SK-N-SH (cell line): ENCODE measurements around the gene RBM15B. TPM values are rescaled to one million over a fixed set of nuclear protein-coding genes. Genes with fewer than 3 reads are reported as not detected.
A peak's percentile ranks its signal among the peaks of the same experiment; 100 is the strongest.

Experiments
- CTCF ChIA-PET: fragments of 300-600, 350-600 bp; formaldehyde crosslinking; extraction: SDS; loops from one replicate; lab custom pipeline; 2021; lab: Yijun Ruan, JAX
- POLR2A ChIA-PET: fragments of 350-600 bp; sonication (Branson Sonifier 250); formaldehyde crosslinking; extraction: SDS; loops from one replicate; lab custom pipeline; 2020; ENCODE audit warnings: antibody characterized with exemption, inconsistent platforms; lab: Yijun Ruan, JAX
- DNase-seq: peaks from one replicate; pipeline ENCODE4 v3.0.0; 2012
- H2AFZ ChIP-seq: fragments of 200-600 bp; sonication (generic); 2 replicates; pipeline ENCODE4 v1.8.1; 2016; ENCODE audit warnings: antibody characterized with exemption, mild to moderate bottlenecking, low read depth
- H3F3A ChIP-seq: fragments of 200-600 bp; sonication (generic); replicated peaks from 2 replicates; pipeline ENCODE3; 2016; ENCODE audit warnings: antibody characterized with exemption, mild to moderate bottlenecking; ENCODE audit not compliant: insufficient read depth
- H3K27ac ChIP-seq, 2 experiments: fragments of 200-500 bp in 1 of 2; fragments of 200-600 bp in 1 of 2; sonication (Bioruptor generic) in 1 of 2; sonication (generic), shearing (Covaris generic) in 1 of 2; 2 replicates each; pipeline versions ENCODE4 v1.5.1 to v1.6.1; 2014 to 2016; ENCODE audit warnings: low read depth in 2 of 2, inconsistent platforms in 1 of 2, low read length in 1 of 2, mild to moderate bottlenecking in 1 of 2, mixed read lengths in 1 of 2
- H3K27me3 ChIP-seq: fragments of 200-600 bp; sonication (generic), shearing (Covaris generic); 2 replicates; pipeline ENCODE4 v1.6.1; 2016; ENCODE audit warnings: mixed run types; ENCODE audit not compliant: insufficient read depth
- H3K36me3 ChIP-seq, 2 experiments: fragments of 200-500 bp in 1 of 2; fragments of 200-600 bp in 1 of 2; sonication (Bioruptor generic) in 1 of 2; sonication (generic) in 1 of 2; replicated peaks in 1 of 2; 2 replicates each; pipeline versions ENCODE3 to v1.5.1; 2014 to 2016; ENCODE audit warnings: low read length in 1 of 2, mild to moderate bottlenecking in 1 of 2; ENCODE audit not compliant: insufficient read depth in 2 of 2, control insufficient read depth in 1 of 2
- H3K4me1 ChIP-seq, 2 experiments: fragments of 200-500 bp in 1 of 2; fragments of 200-600 bp in 1 of 2; sonication (Bioruptor generic) in 1 of 2; sonication (generic), shearing (Covaris generic) in 1 of 2; 2 replicates each; pipeline versions ENCODE4 v1.5.1 to v1.6.1; 2014 to 2016; ENCODE audit warnings: low read depth in 1 of 2, low read length in 1 of 2, mixed run types in 1 of 2; ENCODE audit not compliant: insufficient read depth in 2 of 2, control insufficient read depth in 1 of 2
- H3K4me2 ChIP-seq: fragments of 200-600 bp; sonication (generic), shearing (Covaris generic); 2 replicates; pipeline ENCODE4 v1.6.1; 2017; ENCODE audit warnings: mixed run types
- H3K4me3 ChIP-seq, 2 experiments: fragments of 200-500 bp in 1 of 2; fragments of 200-600 bp in 1 of 2; sonication (Bioruptor generic) in 1 of 2; sonication (generic), shearing (Covaris generic) in 1 of 2; 2 replicates each; pipeline versions ENCODE4 v1.5.1 to v1.8.1; 2014 to 2016; ENCODE audit warnings: low read depth in 2 of 2, inconsistent platforms in 1 of 2, low read length in 1 of 2, mild to moderate bottlenecking in 1 of 2, mixed read lengths in 1 of 2, moderate library complexity in 1 of 2
- H3K79me2 ChIP-seq: fragments of 200-600 bp; sonication (generic); 2 replicates; pipeline ENCODE4 v1.8.1; 2017; ENCODE audit warnings: mild to moderate bottlenecking; ENCODE audit not compliant: insufficient read depth
- H3K9ac ChIP-seq: fragments of 200-600 bp; sonication (generic); 2 replicates; pipeline ENCODE4 v1.6.1; 2017; ENCODE audit warnings: mixed run types
- H3K9me2 ChIP-seq: fragments of 200-600 bp; sonication (generic); 2 replicates; pipeline ENCODE4 v1.6.1; 2017; ENCODE audit warnings: mixed run types
- H3K9me3 ChIP-seq: fragments of 200-600 bp; sonication (generic); 2 replicates; pipeline ENCODE4 v1.6.1; 2017; ENCODE audit warnings: mixed run types, mild to moderate bottlenecking, moderate library complexity
- H4K20me1 ChIP-seq: fragments of 200-600 bp; sonication (generic); 2 replicates; pipeline ENCODE4 v1.6.1; 2017; ENCODE audit warnings: mild to moderate bottlenecking, mixed run types; ENCODE audit not compliant: insufficient read depth
- CHD2 ChIP-seq: fragments of 150-350 bp; IDR thresholded peaks from 2 replicates; pipeline ENCODE4 v1.6.1; 2018; ENCODE audit warnings: low read length; ENCODE audit not compliant: partially characterized antibody
- ELF1 ChIP-seq: IDR thresholded peaks from 2 replicates; pipeline ENCODE4 v1.4.0; 2012
- EZH2phosphoT487 ChIP-seq: fragments of 200-600 bp; sonication (generic); IDR thresholded peaks from 2 replicates; pipeline ENCODE4 v1.6.1; 2017; ENCODE audit warnings: low read depth, mixed run types, mild to moderate bottlenecking, antibody characterized with exemption, moderate library complexity, borderline replicate concordance
- FOSL2 ChIP-seq: IDR thresholded peaks from 2 replicates; pipeline ENCODE4 v1.4.0; 2012; ENCODE audit warnings: low read depth, mild to moderate bottlenecking, moderate library complexity, borderline replicate concordance
- FOXM1 ChIP-seq: IDR thresholded peaks from 2 replicates; pipeline ENCODE4 v1.4.0; 2012; ENCODE audit warnings: low read depth, mild to moderate bottlenecking
- GABPA ChIP-seq: IDR thresholded peaks from 2 replicates; pipeline ENCODE4 v1.4.0; 2012; ENCODE audit warnings: low read depth, mild to moderate bottlenecking
- GATA2 ChIP-seq: sonication (generic); formaldehyde crosslinking; IDR thresholded peaks from 2 replicates; pipeline ENCODE4 v1.5.0; 2020; ENCODE audit warnings: mild to moderate bottlenecking, missing genetic modification reagents
- MXI1 ChIP-seq: IDR thresholded peaks from 2 replicates; pipeline ENCODE4 v1.6.1; 2012; ENCODE audit warnings: mild to moderate bottlenecking, low read depth, low read length, improper control_type of control experiment
- NRF1 ChIP-seq: IDR thresholded peaks from 2 replicates; pipeline ENCODE4 v1.6.1; 2012; ENCODE audit warnings: low read depth, mild to moderate bottlenecking, low read length
- POLR2AphosphoS5 ChIP-seq: IDR thresholded peaks from 2 replicates; pipeline ENCODE4 v1.6.1; 2012; ENCODE audit warnings: low read depth, low read length
- RCOR1 ChIP-seq: fragments of 150-350 bp; IDR thresholded peaks from 2 replicates; pipeline ENCODE4 v1.6.1; 2017; ENCODE audit warnings: antibody characterized with exemption, low read length
- RFX5 ChIP-seq: IDR thresholded peaks from 2 replicates; pipeline ENCODE4 v1.6.1; 2012; ENCODE audit warnings: mild to moderate bottlenecking, improper control_type of control experiment, low read length
- RXRA ChIP-seq: IDR thresholded peaks from 2 replicates; pipeline ENCODE4 v1.4.0; 2012; ENCODE audit warnings: low read depth, mild to moderate bottlenecking, borderline replicate concordance
- SMC3 ChIP-seq: IDR thresholded peaks from 2 replicates; pipeline ENCODE4 v1.6.1; 2012; ENCODE audit warnings: low read depth, low read length, improper control_type of control experiment
- TAF1 ChIP-seq: IDR thresholded peaks from 2 replicates; pipeline ENCODE4 v1.6.1; 2012; ENCODE audit warnings: low read depth, mild to moderate bottlenecking, low read length, moderate library complexity, borderline replicate concordance
- TEAD4 ChIP-seq: IDR thresholded peaks from 2 replicates; pipeline ENCODE4 v1.4.0; 2012; ENCODE audit warnings: mild to moderate bottlenecking, borderline replicate concordance; ENCODE audit not compliant: insufficient read depth
- YY1 ChIP-seq: IDR thresholded peaks from 2 replicates; pipeline ENCODE4 v1.4.0; 2012; ENCODE audit warnings: low read depth, mild to moderate bottlenecking
- WGBS: methylation state at CpG from one replicate; pipeline ENCODE4 v1.1.6; 2017; ENCODE audit warnings: low lambda C conversion rate; 5-methylcytosine and 5-hydroxymethylcytosine counted together
- polyA plus RNA-seq, 3 experiments: library from polyadenylated mRNA; depleted of rRNA; stranded (reverse); fragments of >200 nt; gene quantifications; 2 replicates each; pipeline ENCODE4 v1.2.3, GENCODE V29; 2012
- TF ChIP-seq, protein P1 (sequence below): fragments of 150-350 bp; IDR thresholded peaks from 2 replicates; pipeline ENCODE4 v1.6.1; 2016; ENCODE audit warnings: mild to moderate bottlenecking, low read depth, low read length
- TF ChIP-seq, protein P2 (sequence below): IDR thresholded peaks from 2 replicates; pipeline ENCODE4; 2012
- TF ChIP-seq, protein P3 (sequence below): fragments of 200-600 bp; sonication (generic); IDR thresholded peaks from 2 replicates; pipeline ENCODE4 v1.6.1; 2017; ENCODE audit warnings: antibody characterized with exemption, mild to moderate bottlenecking, moderate library complexity
- TF ChIP-seq, protein P4 (sequence below): IDR thresholded peaks from 2 replicates; pipeline ENCODE4 v1.4.0; 2012; ENCODE audit warnings: low read depth

RBM15B gene
- polyA plus RNA-seq, 1 of the 3 experiments (the other 2 are of a cell fraction): 17.0 TPM

DNA sequence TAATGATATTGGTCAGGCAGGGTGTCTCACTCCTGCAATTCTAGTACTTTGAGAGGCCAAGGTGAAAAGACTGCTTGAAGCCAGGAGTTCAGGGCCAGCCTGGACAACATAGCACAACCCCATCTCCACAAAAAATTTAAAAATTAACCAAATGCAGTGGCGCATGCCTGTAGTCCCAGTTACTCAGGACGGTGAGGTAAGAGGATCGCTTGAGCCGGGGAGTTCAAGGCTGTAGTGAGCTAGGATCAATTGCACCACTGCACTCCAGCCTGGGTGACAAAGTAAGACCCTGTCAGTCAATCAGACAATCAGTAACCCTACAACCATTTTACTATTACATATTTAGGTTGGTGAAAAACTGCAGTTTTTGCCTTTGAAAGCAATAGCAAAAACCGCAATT, 43.0 kb downstream of the RBM15B start:
- no peaks in the 10 kb centered on the region for H3K4me1 ChIP-seq
- H3K36me3 ChIP-seq: peaks cover 24 to 27% of the 10 kb centered on the region in 2 experiments
- H4K20me1 ChIP-seq: peaks cover 8% of the 10 kb centered on the region; the same call in 1 of the 2 replicates
- CTCF ChIA-PET: interaction anchor here (0.7 to 2.1 kb wide), 18 partner anchors 9 to 818 kb away, joined by 3 to 17 read pairs (median 6); no protein-coding TSS in a partner anchor
- DNase-seq: no peak
- over 99% methylated on average over 5 of the region's 5 CpGs for WGBS
- POLR2A ChIA-PET: no interaction called here
- peaks cover 5% of the 10 kb centered on the region for H3F3A ChIP-seq
- H3K4me2 ChIP-seq: no peak overlapping the region
- no peaks in the 10 kb centered on the region for H3K9me2 ChIP-seq
- no peaks in the 10 kb centered on the region for H3K9me3 ChIP-seq
- H3K4me3 ChIP-seq: no peak overlapping the region
- H2AFZ ChIP-seq: no peak overlapping the region
- H3K27ac ChIP-seq: no peak overlapping the region
- H3K9ac ChIP-seq: no peak overlapping the region
- H3K27me3 ChIP-seq: no peaks in the 10 kb centered on the region
- no peak for TF ChIP-seq NRF1
- TF ChIP-seq, protein P1, sequence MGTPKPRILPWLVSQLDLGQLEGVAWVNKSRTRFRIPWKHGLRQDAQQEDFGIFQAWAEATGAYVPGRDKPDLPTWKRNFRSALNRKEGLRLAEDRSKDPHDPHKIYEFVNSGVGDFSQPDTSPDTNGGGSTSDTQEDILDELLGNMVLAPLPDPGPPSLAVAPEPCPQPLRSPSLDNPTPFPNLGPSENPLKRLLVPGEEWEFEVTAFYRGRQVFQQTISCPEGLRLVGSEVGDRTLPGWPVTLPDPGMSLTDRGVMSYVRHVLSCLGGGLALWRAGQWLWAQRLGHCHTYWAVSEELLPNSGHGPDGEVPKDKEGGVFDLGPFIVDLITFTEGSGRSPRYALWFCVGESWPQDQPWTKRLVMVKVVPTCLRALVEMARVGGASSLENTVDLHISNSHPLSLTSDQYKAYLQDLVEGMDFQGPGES: no peak
- TF ChIP-seq, protein P2, sequence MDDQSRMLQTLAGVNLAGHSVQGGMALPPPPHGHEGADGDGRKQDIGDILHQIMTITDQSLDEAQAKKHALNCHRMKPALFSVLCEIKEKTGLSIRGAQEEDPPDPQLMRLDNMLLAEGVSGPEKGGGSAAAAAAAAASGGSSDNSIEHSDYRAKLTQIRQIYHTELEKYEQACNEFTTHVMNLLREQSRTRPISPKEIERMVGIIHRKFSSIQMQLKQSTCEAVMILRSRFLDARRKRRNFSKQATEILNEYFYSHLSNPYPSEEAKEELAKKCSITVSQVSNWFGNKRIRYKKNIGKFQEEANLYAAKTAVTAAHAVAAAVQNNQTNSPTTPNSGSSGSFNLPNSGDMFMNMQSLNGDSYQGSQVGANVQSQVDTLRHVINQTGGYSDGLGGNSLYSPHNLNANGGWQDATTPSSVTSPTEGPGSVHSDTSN: no peak
- TF ChIP-seq, protein P3, sequence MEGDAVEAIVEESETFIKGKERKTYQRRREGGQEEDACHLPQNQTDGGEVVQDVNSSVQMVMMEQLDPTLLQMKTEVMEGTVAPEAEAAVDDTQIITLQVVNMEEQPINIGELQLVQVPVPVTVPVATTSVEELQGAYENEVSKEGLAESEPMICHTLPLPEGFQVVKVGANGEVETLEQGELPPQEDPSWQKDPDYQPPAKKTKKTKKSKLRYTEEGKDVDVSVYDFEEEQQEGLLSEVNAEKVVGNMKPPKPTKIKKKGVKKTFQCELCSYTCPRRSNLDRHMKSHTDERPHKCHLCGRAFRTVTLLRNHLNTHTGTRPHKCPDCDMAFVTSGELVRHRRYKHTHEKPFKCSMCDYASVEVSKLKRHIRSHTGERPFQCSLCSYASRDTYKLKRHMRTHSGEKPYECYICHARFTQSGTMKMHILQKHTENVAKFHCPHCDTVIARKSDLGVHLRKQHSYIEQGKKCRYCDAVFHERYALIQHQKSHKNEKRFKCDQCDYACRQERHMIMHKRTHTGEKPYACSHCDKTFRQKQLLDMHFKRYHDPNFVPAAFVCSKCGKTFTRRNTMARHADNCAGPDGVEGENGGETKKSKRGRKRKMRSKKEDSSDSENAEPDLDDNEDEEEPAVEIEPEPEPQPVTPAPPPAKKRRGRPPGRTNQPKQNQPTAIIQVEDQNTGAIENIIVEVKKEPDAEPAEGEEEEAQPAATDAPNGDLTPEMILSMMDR: no peak
- TF ChIP-seq FOSL2: no peak
- no peak for TF ChIP-seq SMC3
- TF ChIP-seq ELF1: no peak
- TF ChIP-seq, protein P4, sequence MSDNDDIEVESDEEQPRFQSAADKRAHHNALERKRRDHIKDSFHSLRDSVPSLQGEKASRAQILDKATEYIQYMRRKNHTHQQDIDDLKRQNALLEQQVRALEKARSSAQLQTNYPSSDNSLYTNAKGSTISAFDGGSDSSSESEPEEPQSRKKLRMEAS: no peak
- no peak for TF ChIP-seq RXRA
- TF ChIP-seq GABPA: no peak
- no peak for TF ChIP-seq CHD2
- no peak for TF ChIP-seq GATA2 (CRISPR knock-in tag)
- H3K79me2 ChIP-seq: no peaks in the 10 kb centered on the region; the same call in 1 of the 2 replicates

DNA sequence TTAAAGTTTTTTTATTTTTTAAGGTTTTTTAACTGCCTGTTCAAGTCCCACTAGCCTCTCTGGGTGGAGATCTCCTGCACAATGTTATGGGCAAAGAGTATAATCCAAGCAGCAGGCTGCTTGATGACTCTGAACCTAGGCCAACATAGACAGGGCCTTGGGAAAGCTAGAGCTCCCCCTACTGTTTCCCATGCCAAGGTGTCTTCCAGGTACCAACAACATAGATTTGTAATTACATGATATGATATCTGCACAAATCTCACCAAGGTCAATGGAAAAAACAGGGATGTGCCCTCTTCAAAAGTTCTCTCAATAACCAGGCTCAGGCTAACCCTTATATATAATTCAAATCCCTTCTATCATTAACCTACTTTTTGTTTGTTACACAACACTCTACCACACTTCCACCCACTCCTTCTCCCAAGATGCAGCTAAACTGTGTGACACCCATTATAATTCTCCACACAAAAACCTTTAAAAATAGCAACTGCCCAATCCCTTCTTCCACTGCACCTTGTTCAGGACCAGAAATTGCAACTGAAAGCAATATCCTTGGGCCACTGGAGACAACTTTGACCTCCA, 43.8 kb downstream of the RBM15B start:
- Histone ChIP-seq H3K36me3 (peaks cover 19 to 21% of the 10 kb centered on the region in 2 experiments), H3F3A (peaks cover 5% of the 10 kb centered on the region), H3K9ac (no peak overlapping the region), H3K9me2 (no peaks in the 10 kb centered on the region), H3K4me3 (no peak overlapping the region), H3K9me3 (no peaks in the 10 kb centered on the region), H3K27me3 (no peaks in the 10 kb centered on the region), H2AFZ (no peak overlapping the region), H3K4me2 (no peak overlapping the region), H3K4me1 (no peaks in the 10 kb centered on the region), H4K20me1 (peaks cover 8% of the 10 kb centered on the region; the same call in 1 of the 2 replicates), H3K79me2 (no peaks in the 10 kb centered on the region; the same call in 1 of the 2 replicates), H3K27ac (no peak overlapping the region)
- peak; percentile 52 for DNase-seq
- POLR2A ChIA-PET: no interaction called here
- CTCF ChIA-PET: interaction anchor here (0.6 to 2.1 kb wide), 20 partner anchors 9 to 1334 kb away, joined by 3 to 17 read pairs (median 5); no protein-coding TSS in a partner anchor
- no peak for TF ChIP-seq FOXM1
- TF ChIP-seq YY1: no peak
- TF ChIP-seq FOSL2: no peak
- TF ChIP-seq, protein P3: peak; percentile 77
- TF ChIP-seq RFX5: no peak
- no peak for TF ChIP-seq MXI1
- TF ChIP-seq RCOR1: no peak
- TF ChIP-seq EZH2phosphoT487: no peak
- TF ChIP-seq CHD2: no peak
- no peak for TF ChIP-seq TEAD4
- TF ChIP-seq POLR2AphosphoS5: no peak
- no peak for TF ChIP-seq TAF1
